WI38 (cell line): Measurements from ENCODE around the gene VAPB.
"Not testable (repeated sequence)": the region's sequence is repeated elsewhere in the genome, so short reads cannot be mapped to it uniquely, and the experiment has no call there.

ENCODE experiments used
- H3K4me3 ChIP-seq: 2 replicates; pipeline ENCODE4 v1.5.1; 2011; ENCODE audit warnings: low read depth, mild to moderate bottlenecking, control low read depth, low read length
- TF ChIP-seq, protein P1 (sequence below): IDR thresholded peaks from 2 replicates; pipeline ENCODE4 v1.5.1; 2012; ENCODE audit warnings: low read depth, mild to moderate bottlenecking, control low read depth, low read length

Gene VAPB

DNA sequence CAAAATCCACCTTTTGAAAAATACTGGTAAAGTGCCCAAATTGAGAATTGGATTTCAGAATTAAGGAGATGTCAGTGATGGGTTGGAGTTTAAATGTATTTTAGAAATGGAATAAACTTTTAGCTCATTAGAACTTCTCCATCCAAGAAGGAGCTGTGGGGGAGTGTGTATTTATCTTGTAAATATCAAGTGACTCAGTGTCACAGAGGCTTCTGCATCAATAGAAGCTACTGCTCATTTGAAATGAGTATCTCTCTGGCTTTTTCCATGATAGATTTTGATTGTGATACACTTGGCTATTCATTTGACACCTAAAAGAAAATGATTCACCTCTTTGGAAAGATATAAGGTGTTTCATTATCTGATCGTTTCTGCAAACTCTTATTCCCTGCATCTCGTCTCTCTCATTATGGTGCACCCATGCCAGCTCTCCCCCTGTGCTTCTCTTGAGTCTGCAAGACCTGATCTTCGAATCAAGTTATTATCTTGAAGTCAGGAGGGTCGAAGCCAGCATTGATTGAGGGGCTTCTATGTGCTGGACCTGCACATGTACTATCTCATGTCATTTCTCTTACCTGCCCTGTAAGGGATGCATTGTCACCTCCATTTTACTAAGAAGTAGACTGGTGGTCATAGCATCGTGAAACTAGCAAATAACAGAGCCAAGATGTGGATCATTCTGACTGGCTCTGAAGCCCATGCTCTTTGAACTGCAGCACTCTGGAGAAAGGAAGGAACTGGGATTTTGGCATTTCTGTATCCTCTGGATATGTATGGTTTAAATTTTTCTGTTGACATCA lies 30.1 kb downstream of the VAPB start:
- TF ChIP-seq, protein P1, sequence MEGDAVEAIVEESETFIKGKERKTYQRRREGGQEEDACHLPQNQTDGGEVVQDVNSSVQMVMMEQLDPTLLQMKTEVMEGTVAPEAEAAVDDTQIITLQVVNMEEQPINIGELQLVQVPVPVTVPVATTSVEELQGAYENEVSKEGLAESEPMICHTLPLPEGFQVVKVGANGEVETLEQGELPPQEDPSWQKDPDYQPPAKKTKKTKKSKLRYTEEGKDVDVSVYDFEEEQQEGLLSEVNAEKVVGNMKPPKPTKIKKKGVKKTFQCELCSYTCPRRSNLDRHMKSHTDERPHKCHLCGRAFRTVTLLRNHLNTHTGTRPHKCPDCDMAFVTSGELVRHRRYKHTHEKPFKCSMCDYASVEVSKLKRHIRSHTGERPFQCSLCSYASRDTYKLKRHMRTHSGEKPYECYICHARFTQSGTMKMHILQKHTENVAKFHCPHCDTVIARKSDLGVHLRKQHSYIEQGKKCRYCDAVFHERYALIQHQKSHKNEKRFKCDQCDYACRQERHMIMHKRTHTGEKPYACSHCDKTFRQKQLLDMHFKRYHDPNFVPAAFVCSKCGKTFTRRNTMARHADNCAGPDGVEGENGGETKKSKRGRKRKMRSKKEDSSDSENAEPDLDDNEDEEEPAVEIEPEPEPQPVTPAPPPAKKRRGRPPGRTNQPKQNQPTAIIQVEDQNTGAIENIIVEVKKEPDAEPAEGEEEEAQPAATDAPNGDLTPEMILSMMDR = no peak
- no peak overlapping the region for H3K4me3 ChIP-seq

DNA sequence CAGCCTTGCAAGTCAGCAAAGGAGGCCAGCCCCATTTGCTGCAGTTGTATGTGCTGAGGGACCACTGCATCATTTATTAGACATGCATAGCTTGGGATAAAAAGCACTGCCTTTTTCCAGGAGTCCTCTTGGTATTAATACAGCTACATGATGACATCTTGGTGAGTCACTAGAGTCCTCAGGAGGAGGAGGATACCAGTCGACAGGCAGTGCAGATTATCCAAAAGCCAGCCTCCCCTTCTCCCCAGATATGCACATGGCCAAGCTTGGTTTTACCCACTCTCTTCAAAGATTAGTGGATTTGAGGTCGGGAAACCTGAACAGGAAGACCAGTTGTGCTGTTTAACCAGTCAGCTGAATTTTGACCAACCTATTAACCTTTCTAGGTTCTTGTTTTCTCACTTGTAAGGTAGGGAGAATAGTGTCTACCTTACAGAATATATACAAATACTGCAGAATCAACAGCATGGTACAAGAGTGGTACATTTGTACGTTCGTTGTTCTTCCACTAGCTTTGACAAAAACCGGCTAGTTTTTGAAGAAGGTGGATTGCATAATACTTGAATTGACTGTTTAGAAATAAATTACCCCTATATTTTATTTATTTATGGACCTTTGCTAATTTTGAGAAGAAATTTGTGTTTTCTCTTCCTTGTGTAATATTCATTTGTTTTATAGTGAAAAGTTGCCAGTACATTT lies 31.9 kb downstream of the VAPB start:
- no peak overlapping the region for H3K4me3 ChIP-seq
- TF ChIP-seq, protein P1 = no peak

DNA sequence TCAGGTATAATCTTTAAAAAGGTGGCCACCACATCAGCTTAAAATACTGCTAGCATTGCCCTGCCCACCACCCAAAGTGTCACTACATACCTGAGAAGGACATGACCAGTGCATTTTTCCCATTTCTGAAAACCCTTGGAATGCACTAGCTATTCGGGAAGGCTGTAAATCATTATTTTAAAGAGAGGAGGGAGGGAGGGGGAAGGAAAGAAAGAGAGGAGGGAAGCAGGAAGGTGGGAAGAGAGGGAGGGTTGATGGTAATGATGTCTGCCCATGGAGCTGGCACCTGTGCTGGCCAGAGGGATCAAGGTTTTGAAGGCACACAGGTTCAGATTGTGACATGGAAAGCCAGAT lies 32.4 kb downstream of the VAPB start:
- TF ChIP-seq, protein P1 = no peak
- H3K4me3 ChIP-seq = no peak overlapping the region

DNA sequence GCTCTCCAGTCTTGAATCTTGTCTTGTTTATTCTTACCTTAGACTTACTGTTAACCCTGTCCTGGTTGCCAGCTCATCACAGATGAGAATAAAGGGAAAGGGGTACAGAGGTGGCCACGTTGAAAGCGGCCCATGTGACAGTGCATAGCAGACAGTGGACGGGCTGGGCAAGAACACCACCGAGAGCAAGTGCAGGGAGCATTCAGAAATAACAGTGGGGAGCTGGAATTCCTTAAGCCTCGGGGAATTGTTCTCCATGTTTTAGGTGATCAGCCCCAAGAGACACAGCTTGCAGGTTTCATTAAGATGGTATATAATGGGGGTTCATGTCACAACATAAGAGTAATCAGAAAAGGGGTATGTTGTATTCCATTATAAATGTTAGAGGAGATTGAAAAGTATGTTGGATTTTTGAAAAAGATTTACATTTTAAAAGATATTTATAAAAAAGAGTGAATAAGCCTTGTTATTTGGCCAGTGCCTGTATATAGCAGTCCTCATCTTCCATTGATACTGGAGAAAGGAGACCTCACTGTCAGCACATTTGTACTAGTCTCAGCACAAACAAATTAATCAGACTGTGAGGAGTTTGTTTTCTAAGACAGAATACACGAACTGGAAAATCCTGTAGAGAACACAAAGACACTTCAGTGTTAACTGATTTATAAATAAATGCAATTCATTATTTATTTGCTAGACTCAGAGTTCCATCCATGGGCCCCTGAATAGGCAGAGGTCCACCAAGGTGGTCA lies 35.4 kb downstream of the VAPB start:
- TF ChIP-seq, protein P1 = no peak

DNA sequence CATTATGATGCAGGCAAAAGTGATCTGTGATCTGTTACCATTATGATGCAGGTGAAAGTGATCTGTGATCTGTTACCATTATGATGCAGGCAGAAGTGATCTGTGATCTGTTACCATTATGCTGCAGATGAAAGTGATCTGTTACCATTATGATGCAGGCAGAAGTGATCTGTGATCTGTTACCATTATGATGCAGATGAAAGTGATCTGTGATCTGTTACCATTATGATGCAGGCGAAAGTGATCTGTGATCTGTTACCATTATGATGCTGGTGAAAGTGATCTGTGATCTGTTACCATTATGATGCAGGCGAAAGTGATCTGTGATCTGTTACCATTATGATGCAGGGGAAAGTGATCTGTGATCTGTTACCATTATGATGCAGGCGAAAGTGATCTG lies 38.5 kb downstream of the VAPB start:
- not testable (repeated sequence) for H3K4me3 ChIP-seq

More for the DNA sequence above, 35.4 kb downstream of the VAPB start:
- H3K4me3 ChIP-seq = no peak overlapping the region

DNA sequence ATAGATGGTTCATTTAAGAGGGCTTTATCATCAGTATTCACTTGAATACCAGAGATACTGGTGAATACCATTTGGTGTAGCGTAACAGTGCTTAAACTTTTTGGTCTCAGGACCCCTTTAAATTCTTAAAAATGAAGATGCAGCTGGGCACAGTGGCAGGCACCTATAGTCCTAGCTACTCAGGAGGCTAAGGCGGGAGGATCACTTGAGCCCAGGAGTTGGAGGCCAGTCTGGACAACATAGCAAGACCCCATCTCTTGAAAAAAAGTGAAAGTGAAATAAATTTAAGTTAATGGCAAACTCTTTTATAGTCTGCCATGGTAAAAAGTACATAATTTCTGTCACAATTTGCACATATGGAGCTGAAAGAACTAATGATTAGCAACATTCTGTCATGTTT lies 39.3 kb downstream of the VAPB start:
- H3K4me3 ChIP-seq = no peak overlapping the region
- TF ChIP-seq, protein P1 = no peak

DNA sequence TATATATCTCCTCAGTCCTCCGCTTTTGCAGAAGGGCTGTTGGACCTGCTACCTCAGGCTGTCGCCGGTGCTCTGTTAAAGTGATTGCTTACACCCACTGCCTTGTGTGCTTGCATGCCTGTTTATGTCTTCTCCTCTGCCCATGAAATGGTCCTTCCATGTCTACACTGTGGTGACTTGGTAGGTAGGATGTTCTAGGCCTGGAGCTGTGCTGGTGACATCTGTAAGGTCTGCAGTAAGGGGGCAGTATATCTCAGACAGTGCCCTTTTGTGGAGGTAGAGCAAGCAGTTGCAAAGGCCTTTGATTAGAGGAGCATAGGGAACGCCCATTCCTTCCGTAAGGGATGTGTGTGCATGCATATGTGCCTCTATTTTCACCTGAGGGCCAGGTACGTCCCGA lies 40.3 kb downstream of the VAPB start:
- H3K4me3 ChIP-seq = no peak overlapping the region
- TF ChIP-seq, protein P1 = no peak
